GM18517 (cell line): ENCODE data around the gene UBQLN4.
"Not testable (repeated sequence)": the region's sequence is repeated elsewhere in the genome, so short reads cannot be mapped to it uniquely, and the experiment has no call there.

ENCODE experiments used
- ATAC-seq: cut with Tn5 transposase; IDR thresholded peaks from one replicate; pipeline ENCODE4 v1.9.1; 2021; ENCODE audit warnings: mild to moderate bottlenecking, moderate library complexity; ENCODE audit not compliant: unreplicated experiment

UBQLN4 gene

DNA sequence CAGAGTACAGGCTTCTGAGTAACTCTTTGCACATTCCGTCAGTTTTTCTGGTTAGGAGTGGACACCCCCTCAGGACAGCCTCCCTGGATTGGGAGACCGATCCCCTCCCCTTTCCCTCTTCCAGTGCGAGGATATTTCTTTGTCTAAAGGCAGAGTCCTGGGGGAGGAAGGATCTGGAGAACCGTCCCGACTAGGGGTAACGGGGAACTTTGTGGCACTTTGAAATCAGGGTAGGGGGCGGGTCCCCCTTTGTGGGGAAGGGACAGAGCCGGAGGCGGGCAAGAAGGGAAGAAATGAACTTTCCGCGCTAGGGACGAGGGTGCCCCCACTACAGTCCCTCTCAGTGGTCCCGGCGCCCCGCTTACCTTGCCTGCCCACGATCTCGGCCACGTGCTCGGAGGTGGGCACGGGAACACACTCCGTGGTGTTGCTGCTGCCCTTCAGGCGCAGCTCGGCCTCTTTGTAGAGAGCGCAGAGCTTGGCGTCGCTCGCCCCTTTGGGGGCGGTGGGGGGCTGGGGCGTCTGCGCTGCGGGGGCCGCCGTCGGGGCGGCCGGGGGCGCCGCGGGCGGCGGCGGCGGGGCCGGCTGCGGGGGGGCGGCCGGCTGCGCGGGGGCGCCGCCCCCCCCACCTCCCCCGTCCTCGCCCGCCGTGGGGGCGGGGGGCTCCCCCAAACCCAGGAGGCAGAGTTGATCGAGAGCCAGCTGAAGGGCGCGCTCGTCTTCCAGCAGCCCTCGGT is 27.8 kb upstream of the UBQLN4 start:
- no peak for ATAC-seq

DNA sequence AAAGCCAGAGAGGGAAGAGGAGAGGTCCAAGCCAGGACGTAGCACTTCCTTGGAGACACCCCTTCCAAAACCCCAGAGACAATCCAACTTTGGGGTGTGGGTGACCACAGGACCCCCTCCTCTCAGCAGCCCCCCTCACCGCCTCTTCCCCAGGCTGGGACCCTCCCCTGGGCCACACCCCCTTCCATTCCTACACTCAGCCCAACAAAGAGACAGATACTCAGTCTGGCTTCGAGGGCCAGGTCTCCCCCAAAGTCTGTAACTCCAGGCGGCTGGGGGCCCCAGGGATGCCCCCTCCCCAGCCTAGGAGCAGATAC is 27.2 kb upstream of the UBQLN4 start:
- no peak for ATAC-seq

DNA sequence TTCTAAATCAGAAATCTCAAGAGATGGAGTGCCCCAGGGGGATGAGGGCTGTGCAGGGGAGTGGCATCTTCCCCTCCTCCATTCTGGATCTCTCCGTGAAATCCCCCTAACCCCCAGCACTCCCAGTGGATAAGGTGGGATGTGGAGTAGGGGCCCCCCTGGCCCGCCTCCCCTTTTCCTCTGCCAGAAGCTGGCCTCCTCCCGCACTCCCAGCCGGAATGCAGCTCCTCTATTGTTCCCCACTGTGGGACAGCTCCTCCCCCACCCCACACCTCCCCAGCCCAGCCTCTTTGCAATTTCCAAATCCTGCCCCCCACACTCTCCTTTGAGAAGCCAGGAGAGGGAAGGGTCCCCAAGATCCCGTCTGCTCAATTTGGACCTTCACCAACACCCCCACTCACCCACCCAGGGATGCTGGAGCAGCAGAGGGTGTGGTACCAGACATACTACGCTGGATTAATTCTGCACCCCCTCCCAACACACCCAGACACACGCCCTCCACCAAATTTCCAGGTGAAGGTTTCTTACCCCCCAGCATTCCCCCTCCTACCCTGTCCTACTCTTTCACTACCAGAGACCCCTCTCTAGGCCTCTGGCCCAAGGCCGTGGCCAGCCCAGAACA is 26.8 kb upstream of the UBQLN4 start:
- ATAC-seq: no peak

DNA sequence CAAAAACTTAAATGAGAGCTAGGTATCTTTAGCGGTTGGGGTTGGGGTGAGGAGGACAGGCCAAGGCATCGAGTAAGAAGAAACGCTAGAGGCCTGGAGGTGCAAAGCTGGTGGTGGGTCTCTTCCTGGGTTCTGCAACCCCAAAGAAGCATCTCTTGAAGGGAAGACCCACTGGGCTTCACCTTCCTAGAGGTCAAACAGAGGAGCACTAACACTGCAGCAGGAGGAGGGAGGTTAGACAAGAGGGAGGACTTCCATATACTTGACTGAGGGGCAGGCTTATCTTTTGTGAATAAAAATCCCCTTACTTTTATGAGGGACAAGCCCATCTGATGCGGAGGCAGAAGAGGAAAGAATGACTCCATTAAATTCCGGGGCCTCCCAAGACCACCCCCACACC is 26.2 kb upstream of the UBQLN4 start:
- ATAC-seq: no peak

DNA sequence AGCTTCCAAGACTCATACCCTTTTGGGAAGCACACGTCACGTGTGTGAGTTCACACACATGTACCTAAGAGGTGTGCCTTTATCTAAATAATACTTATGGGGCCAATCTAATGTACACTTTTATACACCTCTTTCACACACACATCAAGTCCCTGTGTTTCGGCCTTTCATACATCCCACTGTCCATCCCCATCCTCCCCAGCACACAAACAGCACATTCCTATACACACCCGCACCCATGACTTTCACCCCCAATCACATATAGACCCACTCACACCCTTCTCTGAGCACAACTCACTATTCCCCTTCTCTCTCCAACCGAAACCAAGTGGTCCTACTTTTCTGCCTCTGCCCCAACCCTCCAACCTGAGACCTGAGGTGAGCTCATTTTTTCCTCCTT is 25.1 kb upstream of the UBQLN4 start:
- no peak for ATAC-seq

DNA sequence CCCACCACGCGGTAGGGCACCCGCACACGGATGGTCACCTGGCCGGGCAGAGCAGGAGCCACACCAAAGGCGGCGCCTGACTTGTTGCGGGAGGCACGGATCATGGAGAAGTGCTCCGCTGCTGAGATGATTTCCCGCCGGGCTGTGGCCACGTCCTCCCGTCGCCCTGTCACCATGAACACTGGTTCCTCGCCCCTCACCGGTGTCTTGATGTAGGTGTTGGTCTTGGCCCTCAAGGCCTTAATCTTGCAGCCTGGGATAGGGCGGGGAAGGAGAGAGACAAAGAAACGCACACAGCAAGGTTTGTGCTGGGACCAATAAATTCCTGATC is 23.8 kb upstream of the UBQLN4 start:
- ATAC-seq: no peak

DNA sequence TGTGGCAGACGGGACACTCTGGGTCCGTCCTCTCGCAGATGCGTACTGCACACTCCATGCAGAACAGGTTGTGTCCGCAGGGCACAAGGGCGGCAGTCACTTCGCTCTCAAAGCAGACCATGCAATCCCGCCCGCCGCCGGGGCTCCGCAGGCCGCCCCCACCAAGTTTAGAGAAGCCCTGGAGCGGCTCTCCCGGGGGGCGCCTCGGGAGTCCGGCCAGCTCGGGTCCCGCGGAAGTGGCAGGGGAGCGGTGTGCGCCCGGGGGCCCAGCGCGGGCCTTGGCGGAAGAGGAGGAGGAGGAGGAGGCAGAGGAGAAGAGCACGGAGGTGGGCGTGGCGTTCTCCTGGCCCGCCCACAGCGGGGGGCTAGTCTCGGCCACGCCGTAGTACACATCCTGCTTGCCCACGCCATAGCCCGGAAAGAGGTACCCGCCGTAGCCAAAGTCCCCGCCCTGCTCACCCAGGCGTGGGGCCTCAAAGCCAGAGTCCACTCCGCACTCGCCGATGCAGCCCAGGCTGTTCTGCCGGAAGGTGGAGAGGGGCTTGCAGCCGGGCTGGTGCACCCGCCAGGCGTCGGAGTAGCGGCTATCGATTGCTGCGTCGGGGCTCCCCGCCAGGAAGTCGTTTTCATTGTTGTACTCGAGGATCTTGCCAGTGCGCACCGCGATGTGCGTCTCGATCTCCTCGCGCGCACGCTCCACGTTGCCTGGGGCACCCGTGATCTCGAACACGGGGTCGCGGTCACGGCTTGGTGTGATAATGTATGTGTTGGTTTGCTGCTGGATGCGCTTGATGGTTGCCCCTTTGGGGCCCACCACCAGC is 23.2 kb upstream of the UBQLN4 start:
- no peak for ATAC-seq

DNA sequence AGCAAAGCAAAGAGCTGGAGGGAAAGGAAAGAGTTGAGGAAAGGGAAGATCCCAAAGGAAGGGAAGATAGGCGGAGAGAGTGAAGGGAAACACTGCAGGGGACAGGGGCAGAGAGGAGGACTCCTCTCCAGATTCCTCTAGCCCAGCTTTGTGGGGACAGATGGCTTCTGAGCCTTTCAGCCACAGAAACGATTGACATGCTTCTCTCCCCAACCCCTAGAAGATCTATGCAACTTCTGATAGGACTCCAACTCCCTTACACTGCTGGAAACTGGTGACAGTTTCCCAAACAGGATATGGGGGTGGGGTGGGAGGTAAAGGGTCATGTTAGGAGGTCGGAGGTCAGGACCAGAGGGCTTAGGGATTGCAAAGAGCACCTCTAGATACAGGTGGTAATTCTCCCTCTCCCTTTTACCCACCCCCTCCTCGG is 22.2 kb upstream of the UBQLN4 start:
- no peak for ATAC-seq

DNA sequence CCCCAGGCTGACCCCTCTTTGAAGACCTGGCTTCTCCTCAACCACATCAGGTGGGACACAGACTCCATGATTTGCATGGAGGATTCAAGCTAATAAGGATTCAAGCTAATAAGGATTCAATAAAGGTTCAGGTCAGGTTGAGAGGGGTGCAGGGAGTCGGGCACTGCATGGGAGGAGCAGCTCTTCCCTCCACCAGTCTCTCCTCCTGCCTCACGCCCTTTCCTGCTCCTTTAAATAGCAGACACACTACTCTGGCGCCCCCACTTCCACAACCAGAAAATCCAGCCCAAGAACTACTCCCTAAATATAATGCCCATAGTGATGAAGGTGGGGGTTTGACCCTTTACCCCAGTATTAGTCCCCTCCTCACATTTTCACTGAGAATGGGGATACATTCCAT is 21.6 kb upstream of the UBQLN4 start:
- no peak for ATAC-seq

DNA sequence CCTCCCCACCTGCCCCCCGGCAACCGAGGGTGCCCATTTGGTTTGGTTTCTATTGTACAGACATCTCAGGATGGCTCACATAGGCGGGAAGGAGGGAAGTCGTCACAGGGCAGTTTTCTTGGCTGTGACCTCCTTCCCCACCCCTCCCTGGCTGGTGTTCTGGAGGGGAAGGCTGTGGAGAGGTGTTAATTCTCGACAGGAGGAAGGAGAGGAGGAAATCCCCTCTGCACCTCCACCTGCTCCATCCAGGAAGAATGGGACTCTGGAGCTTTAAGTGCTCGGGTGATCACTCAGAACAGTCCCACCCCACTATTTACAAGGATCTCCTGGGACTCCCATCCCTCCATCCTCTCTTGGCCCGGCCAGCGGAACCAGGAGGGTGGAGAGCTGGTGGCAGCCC is 21.1 kb upstream of the UBQLN4 start:
- ATAC-seq: no peak

DNA sequence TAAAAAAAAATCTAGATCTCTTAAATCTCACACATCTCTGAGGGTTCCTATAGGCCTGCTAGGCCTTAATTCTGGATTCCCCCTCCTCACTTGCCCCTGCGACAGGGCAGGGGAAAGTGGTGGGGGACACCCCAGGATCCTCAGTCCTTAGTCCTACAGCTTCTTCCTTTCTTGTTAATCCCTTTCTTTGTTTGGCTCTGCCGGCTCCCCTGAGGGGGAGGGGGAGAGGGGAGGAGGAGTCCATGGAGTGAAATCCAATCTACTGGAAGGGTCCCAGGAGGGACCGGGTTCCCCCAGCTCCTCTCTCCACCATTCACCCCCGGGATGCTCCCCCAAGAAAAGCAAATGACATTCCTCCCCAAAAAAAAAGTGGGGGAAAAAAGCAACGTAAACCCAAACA is 20.1 kb upstream of the UBQLN4 start:
- no peak for ATAC-seq

DNA sequence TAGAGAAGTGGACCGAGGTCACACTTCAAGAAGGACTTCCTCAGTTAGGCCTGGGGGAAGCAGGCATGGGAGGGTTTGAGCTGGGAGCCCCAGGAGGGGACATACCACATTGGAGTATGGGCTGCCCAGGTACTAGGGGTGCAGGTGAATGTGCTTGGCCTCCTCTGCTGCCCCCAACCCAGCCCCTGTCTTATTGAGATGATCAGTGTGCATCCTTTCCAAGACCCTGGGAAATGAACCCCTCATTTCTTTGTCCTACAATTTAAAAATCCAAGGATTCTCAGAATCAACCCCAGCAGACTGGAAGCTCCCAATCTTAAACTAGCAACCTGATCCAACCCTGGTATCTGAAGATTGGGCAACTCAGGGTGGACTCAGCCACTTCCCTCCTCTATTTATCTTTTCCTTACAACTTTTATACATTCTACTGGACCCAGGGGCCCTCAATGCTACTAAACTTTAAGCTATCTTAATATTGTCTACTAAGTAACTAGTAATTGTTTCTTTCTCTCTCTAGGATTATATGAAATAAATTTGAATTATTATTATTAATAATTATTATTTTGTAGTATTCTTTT is 19.6 kb upstream of the UBQLN4 start:
- ATAC-seq: no peak

DNA sequence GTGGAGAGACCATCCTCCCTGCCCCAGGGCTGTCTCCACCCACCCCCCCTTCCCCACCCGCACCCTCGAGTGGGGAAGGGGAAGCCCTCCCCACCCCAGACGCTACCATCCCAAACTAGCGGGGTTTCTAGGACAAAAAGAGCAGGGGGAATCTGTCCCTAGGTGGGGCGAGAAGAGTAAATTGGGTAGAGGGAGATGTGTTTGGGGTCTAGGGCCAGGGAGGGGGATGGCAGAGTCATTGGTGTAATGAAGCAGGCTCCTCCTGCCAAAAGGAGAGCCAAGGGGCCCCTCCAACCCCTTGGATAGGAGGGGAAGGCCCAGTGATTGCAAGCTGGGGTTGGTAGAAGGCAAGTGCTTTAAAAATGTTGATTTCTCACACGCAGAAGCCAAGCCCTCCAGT is 18.7 kb upstream of the UBQLN4 start:
- no peak for ATAC-seq

DNA sequence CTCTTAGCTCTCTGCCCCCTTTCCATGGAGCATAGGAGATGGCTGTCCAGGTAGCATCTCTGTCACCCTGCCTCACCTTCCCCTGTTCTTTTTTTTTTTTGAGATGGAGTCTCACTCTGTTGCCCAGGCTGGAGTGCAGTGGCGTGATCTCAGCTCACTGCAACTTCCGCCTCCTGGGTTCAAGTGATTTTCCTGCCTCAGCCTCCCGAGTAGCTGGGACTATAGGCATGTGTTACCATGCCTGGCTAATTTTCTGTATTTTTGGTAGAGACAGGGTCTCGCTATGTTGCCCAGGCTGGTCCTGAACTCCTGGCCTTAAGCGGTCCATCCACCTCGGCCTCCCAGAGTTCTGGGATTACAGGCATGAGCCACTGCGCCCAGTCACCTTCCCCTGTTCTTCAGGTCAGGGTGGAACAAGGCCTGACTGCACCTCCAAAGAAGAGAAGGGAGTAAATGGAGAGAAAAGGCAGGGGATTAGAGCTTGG is 17.8 kb upstream of the UBQLN4 start:
- not testable (repeated sequence) for ATAC-seq

DNA sequence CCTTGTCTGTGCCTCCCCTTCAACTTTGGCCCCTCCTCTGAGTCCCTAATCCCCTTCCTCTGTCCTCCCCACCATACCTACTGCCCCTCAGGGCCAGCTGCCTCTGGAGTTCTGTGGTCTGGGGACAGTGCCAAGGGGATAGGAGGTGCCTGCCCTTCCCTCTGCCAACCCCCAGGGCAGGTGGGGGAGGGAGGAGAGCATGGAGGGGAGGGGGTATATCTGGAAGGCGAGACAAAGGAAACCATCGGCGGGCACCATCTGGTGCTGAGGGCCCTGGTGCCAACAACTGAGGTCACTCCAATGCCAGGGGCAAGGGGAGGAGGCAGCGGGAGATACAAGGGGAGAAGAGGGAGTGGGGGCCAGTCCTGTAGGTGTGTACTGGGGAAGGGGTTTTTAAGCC is 16.9 kb upstream of the UBQLN4 start:
- no peak for ATAC-seq

DNA sequence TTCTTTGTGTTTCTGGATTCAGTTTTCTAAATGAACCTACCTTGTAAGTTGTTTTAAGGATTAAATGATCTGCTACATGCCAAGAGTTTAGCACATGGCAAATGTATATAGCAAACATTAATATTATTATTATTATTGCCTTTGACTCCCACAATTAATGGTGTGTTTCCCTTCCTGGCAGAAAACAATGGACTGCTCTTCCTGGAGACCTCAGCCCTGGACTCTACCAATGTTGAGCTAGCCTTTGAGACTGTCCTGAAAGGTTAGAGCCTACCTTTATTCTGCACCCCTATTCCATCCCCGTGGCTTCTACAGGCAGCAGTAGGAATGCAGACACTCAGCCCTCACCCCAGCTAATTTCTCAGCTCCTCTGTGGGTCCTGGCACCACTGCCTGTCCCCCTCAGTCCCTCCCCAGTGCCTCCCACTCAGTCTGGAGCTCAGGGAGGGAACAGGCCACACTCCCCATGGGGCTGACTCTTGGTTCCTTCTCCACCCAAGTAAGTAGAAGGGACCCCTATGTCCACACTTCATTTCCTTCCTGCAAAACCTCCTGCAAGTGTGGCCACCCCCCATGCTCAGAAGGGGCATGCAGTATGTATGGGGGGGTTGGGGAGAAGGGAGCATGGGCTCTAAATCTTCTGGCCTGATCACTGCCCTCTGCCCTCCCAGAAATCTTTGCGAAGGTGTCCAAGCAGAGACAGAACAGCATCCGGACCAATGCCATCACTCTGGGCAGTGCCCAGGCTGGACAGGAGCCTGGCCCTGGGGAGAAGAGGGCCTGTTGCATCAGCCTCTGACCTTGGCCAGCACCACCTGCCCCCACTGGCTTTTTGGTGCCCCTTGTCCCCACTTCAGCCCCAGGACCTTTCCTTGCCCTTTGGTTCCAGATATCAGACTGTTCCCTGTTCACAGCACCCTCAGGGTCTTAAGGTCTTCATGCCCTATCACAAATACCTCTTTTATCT is 16.2 kb upstream of the UBQLN4 start:
- ATAC-seq: no peak

DNA sequence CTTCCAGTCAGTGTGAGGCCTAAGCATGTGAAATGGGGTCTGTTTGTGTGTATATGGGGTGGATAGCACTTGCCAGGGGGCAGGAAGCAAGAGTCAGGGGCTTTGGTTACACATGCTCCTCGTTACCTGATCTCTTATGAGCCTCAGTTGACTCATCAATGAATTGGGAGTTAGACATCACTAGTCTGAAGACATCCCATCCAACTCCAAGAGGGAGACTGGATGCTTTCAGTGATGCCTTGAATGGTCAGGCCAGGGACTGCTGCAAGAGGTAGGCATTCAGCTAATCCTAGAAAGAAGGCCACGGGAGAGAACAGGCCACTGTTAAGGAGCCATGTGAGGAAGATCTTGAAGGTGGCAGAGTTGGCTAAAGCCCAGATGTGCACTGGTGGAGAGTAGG is 13.7 kb upstream of the UBQLN4 start:
- ATAC-seq: no peak

DNA sequence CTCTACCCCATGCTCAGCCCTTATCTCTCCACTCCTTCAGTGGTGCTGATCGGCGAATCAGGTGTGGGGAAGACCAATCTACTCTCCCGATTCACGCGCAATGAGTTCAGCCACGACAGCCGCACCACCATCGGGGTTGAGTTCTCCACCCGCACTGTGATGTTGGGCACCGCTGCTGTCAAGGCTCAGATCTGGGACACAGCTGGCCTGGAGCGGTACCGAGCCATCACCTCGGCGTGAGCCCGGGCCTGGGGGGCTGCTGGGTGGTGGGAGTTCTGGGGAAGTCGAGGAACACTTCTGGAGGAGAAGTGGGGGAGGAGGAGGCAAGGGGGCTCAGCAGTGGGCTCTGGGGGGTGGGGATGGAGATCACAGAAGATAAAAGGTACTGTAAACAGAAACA is 12.3 kb upstream of the UBQLN4 start:
- no peak for ATAC-seq

DNA sequence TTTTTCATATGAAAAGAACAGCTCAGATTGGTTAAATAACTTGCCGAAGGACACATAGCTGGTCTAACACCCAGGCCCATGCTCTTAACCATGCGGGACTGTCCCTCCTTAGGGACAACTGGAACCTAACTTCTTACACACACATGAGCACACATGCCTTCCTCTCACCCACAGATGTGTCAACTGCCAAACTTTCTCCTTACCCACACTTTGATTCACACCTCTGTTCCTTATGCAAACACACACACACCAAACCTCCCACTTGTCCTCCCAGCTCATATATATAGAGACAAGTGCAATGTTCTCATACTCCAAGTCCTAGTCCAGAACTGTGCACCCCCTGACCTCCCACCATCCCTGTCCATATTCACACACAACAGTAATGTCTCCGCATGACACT is 11.6 kb upstream of the UBQLN4 start:
- no peak for ATAC-seq

DNA sequence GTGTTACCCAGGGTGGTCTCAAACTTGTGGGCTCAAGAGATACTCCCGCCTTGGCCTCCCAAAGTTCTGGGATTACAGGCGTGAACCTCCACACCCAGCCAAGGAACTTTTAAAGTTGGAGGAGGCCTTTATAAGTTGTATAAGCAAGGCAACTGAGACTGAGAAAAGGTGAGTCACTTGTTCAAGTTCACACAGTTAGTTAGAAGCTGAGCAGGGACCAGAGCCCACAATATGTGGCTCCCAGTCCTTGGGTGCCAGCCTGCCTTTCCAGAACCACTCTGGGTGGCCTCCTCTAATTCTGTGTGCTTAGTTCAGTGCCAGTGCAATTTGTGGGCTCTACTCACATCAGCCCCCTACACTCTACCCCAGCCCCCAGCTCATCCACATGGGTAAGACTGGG is 11.0 kb upstream of the UBQLN4 start:
- no peak for ATAC-seq

DNA sequence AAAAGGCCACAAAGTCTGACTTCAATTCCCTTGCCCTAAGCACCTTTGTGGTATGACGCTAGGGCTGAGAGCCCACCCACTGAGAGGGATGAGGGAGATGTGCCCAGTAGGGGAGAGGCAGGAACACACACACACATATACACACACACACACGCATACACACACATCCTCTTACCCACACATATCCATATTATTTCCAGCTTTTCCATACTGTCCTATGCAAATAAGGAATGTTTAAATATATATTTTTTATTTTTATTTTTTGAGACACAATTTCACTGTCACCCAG is 10.3 kb upstream of the UBQLN4 start:
- no peak for ATAC-seq
